ENCODE measurements around the gene HIPK1. TPM values are rescaled to one million over a fixed set of nuclear protein-coding genes. Genes with fewer than 3 reads are reported as not detected.
A peak's percentile ranks its signal among the peaks of the same experiment; 100 is the strongest.

Gene HIPK1
- total and polyA plus RNA-seq, 2 of the 13 experiments (the other 11 are each of a cell fraction or from before 2014, with no cell fraction given), result 20.8 to 33.4 TPM

GRCh38 chr1:113904674-113905434 lies 24.3 kb upstream of the HIPK1 start, which contains the start of the genes AP4B1 and DCLRE1B (continued):
- TF ChIP-seq ZBTB40 (IDR thresholded peaks at IDR 0.05), result no peak
- TF ChIP-seq ZBTB40 (CRISPR knock-in tag; IDR thresholded peaks at IDR 0.05), result peak; percentile 52
- TF ChIP-seq SETDB1 (CRISPR knock-in tag; IDR thresholded peaks at IDR 0.05; ENCODE audit: borderline replicate concordance), result no peak
- TF ChIP-seq YEATS4 (CRISPR knock-in tag; IDR thresholded peaks at IDR 0.05; ENCODE audit: borderline replicate concordance), result peak; percentile 95
- peak; percentile 5 to 39; a peak in 2 of 4 replicates for TF ChIP-seq EP300 (IDR thresholded peaks at IDR 0.05; ENCODE audit: low read depth in 2 of 2, low read length in 2 of 2)
- no peak for TF ChIP-seq EP300 (CRISPR knock-in tag; IDR thresholded peaks at IDR 0.05; ENCODE audit: borderline replicate concordance)
- TF ChIP-seq EHMT2 (IDR thresholded peaks at IDR 0.05; ENCODE audit: borderline replicate concordance, low read depth, low read length), result no peak
- peak; percentile 70 for TF ChIP-seq HCFC1 (IDR thresholded peaks at IDR 0.05; ENCODE audit: low read depth, low read length)
- TF ChIP-seq ZNF160 (CRISPR knock-in tag; IDR thresholded peaks at IDR 0.05), result no peak; the same call in 1 of the 2 replicates
- no peak for TF ChIP-seq ZNF75D (CRISPR knock-in tag; IDR thresholded peaks at IDR 0.05; ENCODE audit: borderline replicate concordance)
- TF ChIP-seq, protein P1, sequence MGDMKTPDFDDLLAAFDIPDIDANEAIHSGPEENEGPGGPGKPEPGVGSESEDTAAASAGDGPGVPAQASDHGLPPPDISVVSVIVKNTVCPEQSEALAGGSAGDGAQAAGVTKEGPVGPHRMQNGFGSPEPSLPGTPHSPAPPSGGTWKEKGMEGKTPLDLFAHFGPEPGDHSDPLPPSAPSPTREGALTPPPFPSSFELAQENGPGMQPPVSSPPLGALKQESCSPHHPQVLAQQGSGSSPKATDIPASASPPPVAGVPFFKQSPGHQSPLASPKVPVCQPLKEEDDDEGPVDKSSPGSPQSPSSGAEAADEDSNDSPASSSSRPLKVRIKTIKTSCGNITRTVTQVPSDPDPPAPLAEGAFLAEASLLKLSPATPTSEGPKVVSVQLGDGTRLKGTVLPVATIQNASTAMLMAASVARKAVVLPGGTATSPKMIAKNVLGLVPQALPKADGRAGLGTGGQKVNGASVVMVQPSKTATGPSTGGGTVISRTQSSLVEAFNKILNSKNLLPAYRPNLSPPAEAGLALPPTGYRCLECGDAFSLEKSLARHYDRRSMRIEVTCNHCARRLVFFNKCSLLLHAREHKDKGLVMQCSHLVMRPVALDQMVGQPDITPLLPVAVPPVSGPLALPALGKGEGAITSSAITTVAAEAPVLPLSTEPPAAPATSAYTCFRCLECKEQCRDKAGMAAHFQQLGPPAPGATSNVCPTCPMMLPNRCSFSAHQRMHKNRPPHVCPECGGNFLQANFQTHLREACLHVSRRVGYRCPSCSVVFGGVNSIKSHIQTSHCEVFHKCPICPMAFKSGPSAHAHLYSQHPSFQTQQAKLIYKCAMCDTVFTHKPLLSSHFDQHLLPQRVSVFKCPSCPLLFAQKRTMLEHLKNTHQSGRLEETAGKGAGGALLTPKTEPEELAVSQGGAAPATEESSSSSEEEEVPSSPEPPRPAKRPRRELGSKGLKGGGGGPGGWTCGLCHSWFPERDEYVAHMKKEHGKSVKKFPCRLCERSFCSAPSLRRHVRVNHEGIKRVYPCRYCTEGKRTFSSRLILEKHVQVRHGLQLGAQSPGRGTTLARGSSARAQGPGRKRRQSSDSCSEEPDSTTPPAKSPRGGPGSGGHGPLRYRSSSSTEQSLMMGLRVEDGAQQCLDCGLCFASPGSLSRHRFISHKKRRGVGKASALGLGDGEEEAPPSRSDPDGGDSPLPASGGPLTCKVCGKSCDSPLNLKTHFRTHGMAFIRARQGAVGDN (CRISPR knock-in tag; IDR thresholded peaks at IDR 0.05), result peak; percentile 91
- TF ChIP-seq, protein P2, sequence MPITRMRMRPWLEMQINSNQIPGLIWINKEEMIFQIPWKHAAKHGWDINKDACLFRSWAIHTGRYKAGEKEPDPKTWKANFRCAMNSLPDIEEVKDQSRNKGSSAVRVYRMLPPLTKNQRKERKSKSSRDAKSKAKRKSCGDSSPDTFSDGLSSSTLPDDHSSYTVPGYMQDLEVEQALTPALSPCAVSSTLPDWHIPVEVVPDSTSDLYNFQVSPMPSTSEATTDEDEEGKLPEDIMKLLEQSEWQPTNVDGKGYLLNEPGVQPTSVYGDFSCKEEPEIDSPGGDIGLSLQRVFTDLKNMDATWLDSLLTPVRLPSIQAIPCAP (CRISPR knock-in tag; IDR thresholded peaks at IDR 0.05; ENCODE audit: low read depth), result no peak
- no peak for TF ChIP-seq MTA3 (CRISPR knock-in tag; IDR thresholded peaks at IDR 0.05)
- peak; percentile 79 for TF ChIP-seq RXRB (CRISPR knock-in tag; IDR thresholded peaks at IDR 0.05; ENCODE audit: borderline replicate concordance)
